ENCODE results near the gene PLS1. TPM values are rescaled to one million over a fixed set of nuclear protein-coding genes. Genes with fewer than 3 reads are reported as not detected.

PLS1 gene
- total RNA-seq, 1 experiment from 2014 or later, result 38.8 TPM

- ChIA-PET POLR2A (no interaction called here), CTCF (no interaction called here), RAD21 (ENCODE audit: low non-redundant PET in 1 of 2, low total read pairs in 2 of 2, uncharacterized antibody in 2 of 2, unreplicated experiment in 2 of 2) (no interaction called here)
- Histone ChIP-seq H3K9ac (ENCODE audit: low read length) (no peak overlapping the region), H3K27me3 (ENCODE audit: insufficient read depth, low read length) (no peaks in the 10 kb centered on the region), H3K4me2 (ENCODE audit: low read length) (no peak overlapping the region), H3K4me1 (ENCODE audit: control insufficient read depth in 1 of 2, insufficient read depth in 2 of 2, low read length in 2 of 2) (no peaks in the 10 kb centered on the region), H3K9me2 (ENCODE audit: insufficient read depth) (no peaks in the 10 kb centered on the region), H3K36me3 (ENCODE audit: control insufficient read depth in 1 of 2, insufficient read depth in 2 of 2, low read length in 2 of 2) (no peaks in the 10 kb centered on the region), H3K27ac (ENCODE audit: low read depth, low read length) (no peak overlapping the region), H3K79me2 (ENCODE audit: insufficient read depth, low read length) (no peaks in the 10 kb centered on the region), H3K9me3 (ENCODE audit: control insufficient read depth in 1 of 2, insufficient read depth in 1 of 2, low read depth in 1 of 2, low read length in 2 of 2) (no peaks in the 10 kb centered on the region), H4K20me1 (ENCODE audit: insufficient read depth) (no peaks in the 10 kb centered on the region), H2AFZ (ENCODE audit: low read depth, low read length, poor library complexity, severe bottlenecking) (no peak overlapping the region), H3K4me3 (replicated peaks in 1 of 2; ENCODE audit: low read depth in 1 of 2, low read length in 2 of 2) (no peak overlapping the region)
- ATAC-seq (no peak), DNase-seq (ENCODE audit: low read depth, low spot score) (no peak)
- no peak for TF ChIP-seq CTCF (IDR thresholded peaks at IDR 0.05 in 2 of 3, conservative IDR thresholded peaks at IDR 0.05 in 1 of 3; ENCODE audit: borderline replicate concordance in 1 of 3, insufficient read depth in 1 of 3, low read depth in 2 of 3, low read length in 2 of 3)
- TF ChIP-seq EGR1 (IDR thresholded peaks at IDR 0.05; ENCODE audit: low read depth), result no peak
- no peak for TF ChIP-seq EZH2 (IDR thresholded peaks at IDR 0.05)
- TF ChIP-seq RAD21 (IDR thresholded peaks at IDR 0.05; ENCODE audit: low read depth), result no peak
- no peak for TF ChIP-seq EZH2phosphoT487 (IDR thresholded peaks at IDR 0.05; ENCODE audit: borderline replicate concordance)
- TF ChIP-seq FOSL1 (IDR thresholded peaks at IDR 0.05; ENCODE audit: low read depth), result no peak
- TF ChIP-seq SRF (IDR thresholded peaks at IDR 0.05; ENCODE audit: low read depth), result no peak
- no peak for TF ChIP-seq CEBPB (IDR thresholded peaks at IDR 0.05; ENCODE audit: low read depth)
- no peak for TF ChIP-seq ZFX (IDR thresholded peaks at IDR 0.05)
- no TSS peak for BruUV-seq (replicated peaks)
- intact Hi-C loops (cut with micrococcal nuclease), result no loop called here
Measured at GRCh38 chr3:142633073-142633472, 36.9 kb downstream of the PLS1 start.

- ChIA-PET CTCF (no interaction called here), POLR2A (no interaction called here), RAD21 (ENCODE audit: low non-redundant PET in 1 of 2, low total read pairs in 2 of 2, uncharacterized antibody in 2 of 2, unreplicated experiment in 2 of 2) (no interaction called here)
- Histone ChIP-seq H3K4me2 (ENCODE audit: low read length) (no peak overlapping the region), H3K4me3 (replicated peaks in 1 of 2; ENCODE audit: low read depth in 1 of 2, low read length in 2 of 2) (no peak overlapping the region), H4K20me1 (ENCODE audit: insufficient read depth) (no peaks in the 10 kb centered on the region), H3K36me3 (ENCODE audit: control insufficient read depth in 1 of 2, insufficient read depth in 2 of 2, low read length in 2 of 2) (no peaks in the 10 kb centered on the region), H3K4me1 (ENCODE audit: control insufficient read depth in 1 of 2, insufficient read depth in 2 of 2, low read length in 2 of 2) (no peaks in the 10 kb centered on the region), H3K9me2 (ENCODE audit: insufficient read depth) (no peaks in the 10 kb centered on the region), H3K79me2 (ENCODE audit: insufficient read depth, low read length) (peaks cover 4% of the 10 kb centered on the region; the same call in 1 of the 2 replicates), H3K9me3 (ENCODE audit: control insufficient read depth in 1 of 2, insufficient read depth in 1 of 2, low read depth in 1 of 2, low read length in 2 of 2) (no peaks in the 10 kb centered on the region), H3K27me3 (ENCODE audit: insufficient read depth, low read length) (no peaks in the 10 kb centered on the region), H2AFZ (ENCODE audit: low read depth, low read length, poor library complexity, severe bottlenecking) (no peak overlapping the region), H3K27ac (ENCODE audit: low read depth, low read length) (no peak overlapping the region), H3K9ac (ENCODE audit: low read length) (no peak overlapping the region)
- no peak for DNase-seq (ENCODE audit: low read depth, low spot score)
- TF ChIP-seq REST (IDR thresholded peaks at IDR 0.05; ENCODE audit: low read depth) (no peak), POLR2A (IDR thresholded peaks at IDR 0.05; ENCODE audit: borderline replicate concordance, extremely low read depth, insufficient read depth, insufficient read length) (no peak), EZH2phosphoT487 (IDR thresholded peaks at IDR 0.05; ENCODE audit: borderline replicate concordance) (no peak), JUND (IDR thresholded peaks at IDR 0.05) (no peak), ATF3 (IDR thresholded peaks at IDR 0.05) (no peak), FOSL1 (IDR thresholded peaks at IDR 0.05; ENCODE audit: low read depth) (no peak), ELF1 (IDR thresholded peaks at IDR 0.05; ENCODE audit: borderline replicate concordance, low read depth) (no peak), YY1 (IDR thresholded peaks at IDR 0.05; ENCODE audit: extremely low read depth, insufficient replicate concordance, low read depth, low read length) (no peak), SP1 (IDR thresholded peaks at IDR 0.05; ENCODE audit: low read depth) (no peak), SRF (IDR thresholded peaks at IDR 0.05; ENCODE audit: low read depth) (no peak)
- no peak for ATAC-seq
- intact Hi-C loops (cut with micrococcal nuclease), result no loop called here
- BruUV-seq (replicated peaks), result no TSS peak
Measured at GRCh38 chr3:142636050-142636449, 39.9 kb downstream of the PLS1 start.

Data from HCT116 (cell line).